SK-N-SH (cell line): Measurements from ENCODE around the gene IAH1. TPM values are rescaled to one million over a fixed set of nuclear protein-coding genes. Genes with fewer than 3 reads are reported as not detected.

Experiments
- CTCF ChIA-PET: fragments of 300-600, 350-600 bp; formaldehyde crosslinking; extraction: SDS; loops from one replicate; lab custom pipeline; 2021; lab: Yijun Ruan, JAX
- POLR2A ChIA-PET: fragments of 350-600 bp; sonication (Branson Sonifier 250); formaldehyde crosslinking; extraction: SDS; loops from one replicate; lab custom pipeline; 2020; ENCODE audit warnings: antibody characterized with exemption, inconsistent platforms; lab: Yijun Ruan, JAX
- DNase-seq: peaks from one replicate; pipeline ENCODE4 v3.0.0; 2012
- H2AFZ ChIP-seq: fragments of 200-600 bp; sonication (generic); 2 replicates; pipeline ENCODE4 v1.8.1; 2016; ENCODE audit warnings: antibody characterized with exemption, mild to moderate bottlenecking, low read depth
- H3F3A ChIP-seq: fragments of 200-600 bp; sonication (generic); replicated peaks from 2 replicates; pipeline ENCODE3; 2016; ENCODE audit warnings: antibody characterized with exemption, mild to moderate bottlenecking; ENCODE audit not compliant: insufficient read depth
- H3K27ac ChIP-seq, 2 experiments: fragments of 200-500 bp in 1 of 2; fragments of 200-600 bp in 1 of 2; sonication (Bioruptor generic) in 1 of 2; sonication (generic), shearing (Covaris generic) in 1 of 2; 2 replicates each; pipeline versions ENCODE4 v1.5.1 to v1.6.1; 2014 to 2016; ENCODE audit warnings: low read depth in 2 of 2, inconsistent platforms in 1 of 2, low read length in 1 of 2, mild to moderate bottlenecking in 1 of 2, mixed read lengths in 1 of 2
- H3K27me3 ChIP-seq: fragments of 200-600 bp; sonication (generic), shearing (Covaris generic); 2 replicates; pipeline ENCODE4 v1.6.1; 2016; ENCODE audit warnings: mixed run types; ENCODE audit not compliant: insufficient read depth
- H3K36me3 ChIP-seq, 2 experiments: fragments of 200-500 bp in 1 of 2; fragments of 200-600 bp in 1 of 2; sonication (Bioruptor generic) in 1 of 2; sonication (generic) in 1 of 2; replicated peaks in 1 of 2; 2 replicates each; pipeline versions ENCODE3 to v1.5.1; 2014 to 2016; ENCODE audit warnings: low read length in 1 of 2, mild to moderate bottlenecking in 1 of 2; ENCODE audit not compliant: insufficient read depth in 2 of 2, control insufficient read depth in 1 of 2
- H3K4me1 ChIP-seq, 2 experiments: fragments of 200-500 bp in 1 of 2; fragments of 200-600 bp in 1 of 2; sonication (Bioruptor generic) in 1 of 2; sonication (generic), shearing (Covaris generic) in 1 of 2; 2 replicates each; pipeline versions ENCODE4 v1.5.1 to v1.6.1; 2014 to 2016; ENCODE audit warnings: low read depth in 1 of 2, low read length in 1 of 2, mixed run types in 1 of 2; ENCODE audit not compliant: insufficient read depth in 2 of 2, control insufficient read depth in 1 of 2
- H3K4me2 ChIP-seq: fragments of 200-600 bp; sonication (generic), shearing (Covaris generic); 2 replicates; pipeline ENCODE4 v1.6.1; 2017; ENCODE audit warnings: mixed run types
- H3K4me3 ChIP-seq, 2 experiments: fragments of 200-500 bp in 1 of 2; fragments of 200-600 bp in 1 of 2; sonication (Bioruptor generic) in 1 of 2; sonication (generic), shearing (Covaris generic) in 1 of 2; 2 replicates each; pipeline versions ENCODE4 v1.5.1 to v1.8.1; 2014 to 2016; ENCODE audit warnings: low read depth in 2 of 2, inconsistent platforms in 1 of 2, low read length in 1 of 2, mild to moderate bottlenecking in 1 of 2, mixed read lengths in 1 of 2, moderate library complexity in 1 of 2
- H3K79me2 ChIP-seq: fragments of 200-600 bp; sonication (generic); 2 replicates; pipeline ENCODE4 v1.8.1; 2017; ENCODE audit warnings: mild to moderate bottlenecking; ENCODE audit not compliant: insufficient read depth
- H3K9ac ChIP-seq: fragments of 200-600 bp; sonication (generic); 2 replicates; pipeline ENCODE4 v1.6.1; 2017; ENCODE audit warnings: mixed run types
- H3K9me2 ChIP-seq: fragments of 200-600 bp; sonication (generic); 2 replicates; pipeline ENCODE4 v1.6.1; 2017; ENCODE audit warnings: mixed run types
- H3K9me3 ChIP-seq: fragments of 200-600 bp; sonication (generic); 2 replicates; pipeline ENCODE4 v1.6.1; 2017; ENCODE audit warnings: mixed run types, mild to moderate bottlenecking, moderate library complexity
- H4K20me1 ChIP-seq: fragments of 200-600 bp; sonication (generic); 2 replicates; pipeline ENCODE4 v1.6.1; 2017; ENCODE audit warnings: mild to moderate bottlenecking, mixed run types; ENCODE audit not compliant: insufficient read depth
- CHD2 ChIP-seq: fragments of 150-350 bp; IDR thresholded peaks from 2 replicates; pipeline ENCODE4 v1.6.1; 2018; ENCODE audit warnings: low read length; ENCODE audit not compliant: partially characterized antibody
- CTCF ChIP-seq: fragments of 200-600 bp; sonication (generic); IDR thresholded peaks from 2 replicates; pipeline ENCODE4 v1.6.1; 2017; ENCODE audit warnings: antibody characterized with exemption, mild to moderate bottlenecking, moderate library complexity
- ELF1 ChIP-seq: IDR thresholded peaks from 2 replicates; pipeline ENCODE4 v1.4.0; 2012
- FOSL2 ChIP-seq: IDR thresholded peaks from 2 replicates; pipeline ENCODE4 v1.4.0; 2012; ENCODE audit warnings: low read depth, mild to moderate bottlenecking, moderate library complexity, borderline replicate concordance
- FOXM1 ChIP-seq: IDR thresholded peaks from 2 replicates; pipeline ENCODE4 v1.4.0; 2012; ENCODE audit warnings: low read depth, mild to moderate bottlenecking
- IRF3 ChIP-seq: fragments of 150-350 bp; IDR thresholded peaks from 2 replicates; pipeline ENCODE4 v1.6.1; 2016; ENCODE audit warnings: mild to moderate bottlenecking, low read depth, low read length
- PBX3 ChIP-seq: IDR thresholded peaks from 2 replicates; pipeline ENCODE4; 2012
- POLR2AphosphoS5 ChIP-seq: IDR thresholded peaks from 2 replicates; pipeline ENCODE4 v1.6.1; 2012; ENCODE audit warnings: low read depth, low read length
- RAD21 ChIP-seq: IDR thresholded peaks from 2 replicates; pipeline ENCODE4 v1.6.1; 2012; ENCODE audit warnings: mild to moderate bottlenecking, low read length
- RCOR1 ChIP-seq: fragments of 150-350 bp; IDR thresholded peaks from 2 replicates; pipeline ENCODE4 v1.6.1; 2017; ENCODE audit warnings: antibody characterized with exemption, low read length
- REST ChIP-seq: IDR thresholded peaks from 2 replicates; pipeline ENCODE4 v1.6.1; 2012; ENCODE audit warnings: mild to moderate bottlenecking, low read depth, low read length, moderate library complexity
- RXRA ChIP-seq: IDR thresholded peaks from 2 replicates; pipeline ENCODE4 v1.4.0; 2012; ENCODE audit warnings: low read depth, mild to moderate bottlenecking, borderline replicate concordance
- SIN3A ChIP-seq: IDR thresholded peaks from 2 replicates; pipeline ENCODE4 v1.6.1; 2012; ENCODE audit warnings: low read depth, mild to moderate bottlenecking, low read length, moderate library complexity, borderline replicate concordance
- TCF12 ChIP-seq: IDR thresholded peaks from 2 replicates; pipeline ENCODE4 v1.4.0; 2012
- WGBS: methylation state at CpG from one replicate; pipeline ENCODE4 v1.1.6; 2017; ENCODE audit warnings: low lambda C conversion rate; 5-methylcytosine and 5-hydroxymethylcytosine counted together
- polyA plus RNA-seq, 3 experiments: library from polyadenylated mRNA; depleted of rRNA; stranded (reverse); fragments of >200 nt; gene quantifications; 2 replicates each; pipeline ENCODE4 v1.2.3, GENCODE V29; 2012

Gene IAH1
- polyA plus RNA-seq, 1 of the 3 experiments (the other 2 are of a cell fraction), result 115 TPM

- WGBS, result 86% methylated on average over 6 of the region's 6 CpGs
- Histone ChIP-seq H3K4me3 (no peak overlapping the region), H3K36me3 (peaks cover 47 to 54% of the 10 kb centered on the region in 2 experiments), H3K9me3 (no peaks in the 10 kb centered on the region), H3K79me2 (no peaks in the 10 kb centered on the region), H3K27me3 (no peaks in the 10 kb centered on the region), H3F3A (no peaks in the 10 kb centered on the region), H2AFZ (no peak overlapping the region), H3K4me2 (no peak overlapping the region), H4K20me1 (no peaks in the 10 kb centered on the region), H3K9me2 (no peaks in the 10 kb centered on the region), H3K4me1 (no peaks in the 10 kb centered on the region; a peak in 1 of 4 replicates), H3K27ac (no peak overlapping the region; a peak in 1 of 4 replicates), H3K9ac (no peak overlapping the region)
- ChIA-PET CTCF (interaction anchor here (1.1 to 1.2 kb wide), 3 partner anchors 10 to 324 kb away, joined by 3 to 4 read pairs (median 3); partner anchors contain the start of gene IAH1), POLR2A (no interaction called here)
- no peak for DNase-seq
- no peak for TF ChIP-seq REST
- TF ChIP-seq RAD21, result no peak
- TF ChIP-seq RCOR1, result no peak
- no peak for TF ChIP-seq IRF3
- TF ChIP-seq SIN3A, result no peak
- TF ChIP-seq FOXM1, result no peak
- no peak for TF ChIP-seq PBX3
- TF ChIP-seq CTCF, result no peak
- TF ChIP-seq CHD2, result no peak
- no peak for TF ChIP-seq ELF1
- TF ChIP-seq RXRA, result no peak
- TF ChIP-seq FOSL2, result no peak
- TF ChIP-seq POLR2AphosphoS5, result no peak
- TF ChIP-seq TCF12, result no peak
Measured at GRCh38 chr2:9462886-9463697, 11.3 kb upstream of the IAH1 start.
